ENCODE data around the gene SH3RF3.

Gene SH3RF3

DNA sequence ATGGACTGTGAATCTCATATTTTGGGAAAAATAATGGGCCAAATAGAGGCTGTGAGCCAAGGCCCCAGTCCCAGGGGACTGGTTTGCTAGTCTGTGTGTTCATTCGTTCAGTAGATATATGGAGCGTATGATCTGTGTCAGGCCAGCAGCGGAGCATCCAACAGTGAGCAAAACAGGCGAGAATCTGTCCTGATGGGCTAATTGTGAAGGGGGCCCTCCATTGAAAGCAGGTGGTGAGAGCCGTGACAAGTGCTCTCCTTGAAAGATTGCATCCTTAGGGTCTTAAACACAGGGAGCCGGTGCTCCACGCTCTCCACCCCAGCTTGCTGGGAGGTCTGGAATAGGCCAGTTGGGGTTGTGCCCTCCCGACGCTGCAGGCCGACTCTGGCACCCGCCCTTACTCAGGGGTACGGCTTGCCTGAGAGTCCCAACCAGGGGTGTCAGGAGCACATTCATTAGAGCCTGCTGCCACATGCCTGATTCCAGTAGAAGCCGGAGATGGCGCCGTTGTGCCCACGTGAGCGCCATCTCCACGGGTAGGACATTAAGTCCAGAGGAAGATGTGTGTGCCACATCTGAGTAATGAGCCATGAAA lies 213.3 kb downstream of the SH3RF3 start:
- Mint-ChIP-seq H3K4me1 (no peaks in the 10 kb centered on the region), H3K4me3 (no peak overlapping the region), H3K36me3 (ENCODE audit: insufficient read depth) (no peaks in the 10 kb centered on the region), H3K9me3 (no peaks in the 10 kb centered on the region), H3K27me3 (peaks cover 17% of the 10 kb centered on the region), H3K27ac (ENCODE audit: low read depth) (no peak overlapping the region)
- DNase-seq (ENCODE audit: low spot score in 2 of 2), result no peak
- no peak for ATAC-seq (replicated peaks; ENCODE audit: extremely low read depth, poor library complexity, severe bottlenecking)

DNA sequence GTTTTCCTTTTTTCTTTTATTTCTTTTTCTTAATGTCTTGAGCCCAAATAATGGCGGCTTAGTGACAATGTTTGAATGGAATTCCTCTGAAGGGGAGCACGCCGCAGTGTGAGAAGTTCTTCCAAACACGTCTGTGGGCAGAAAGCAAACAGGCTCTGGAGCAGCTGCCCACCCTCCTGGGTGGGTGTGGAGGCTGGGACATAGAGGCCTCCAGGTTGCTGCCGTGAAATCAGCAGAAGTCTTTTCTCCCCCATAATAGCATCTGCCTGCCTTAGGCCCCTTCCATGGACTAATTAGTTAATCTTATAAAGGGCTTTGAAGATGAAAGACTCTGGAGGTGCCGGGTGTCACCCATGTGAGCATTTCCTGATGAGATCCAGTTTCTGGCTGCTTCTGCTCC lies 213.9 kb downstream of the SH3RF3 start:
- Mint-ChIP-seq H3K4me1 (no peaks in the 10 kb centered on the region), H3K27ac (ENCODE audit: low read depth) (peak overlapping the region; percentile 44), H3K9me3 (no peaks in the 10 kb centered on the region), H3K27me3 (peaks cover 14% of the 10 kb centered on the region), H3K4me3 (no peak overlapping the region), H3K36me3 (ENCODE audit: insufficient read depth) (no peaks in the 10 kb centered on the region)
- DNase-seq (ENCODE audit: low spot score in 2 of 2) (no peak), ATAC-seq (replicated peaks; ENCODE audit: extremely low read depth, poor library complexity, severe bottlenecking) (no peak)

DNA sequence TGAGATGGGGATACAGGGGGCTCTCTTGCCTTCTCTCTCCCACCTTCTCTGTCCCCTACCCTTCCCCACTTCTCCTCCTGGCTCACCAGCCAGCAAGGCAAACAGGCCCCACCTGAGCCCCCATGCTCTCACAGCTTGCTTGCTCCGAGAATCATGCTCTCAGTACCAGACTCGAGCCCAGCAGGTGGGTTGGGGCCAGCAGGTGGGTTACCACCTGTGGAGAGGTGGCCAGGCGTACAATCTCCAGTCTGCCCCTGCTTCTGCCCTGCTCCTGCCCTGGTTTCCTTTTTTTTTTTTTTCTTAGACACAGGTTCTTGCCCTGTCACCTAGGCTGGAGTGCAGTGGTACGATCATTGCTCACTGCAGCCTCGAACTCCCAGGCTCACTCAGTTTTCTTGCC lies 214.5 kb downstream of the SH3RF3 start:
- ATAC-seq (replicated peaks; ENCODE audit: extremely low read depth, poor library complexity, severe bottlenecking), result no peak
- H3K27ac Mint-ChIP-seq (ENCODE audit: low read depth), result peak overlapping the region; percentile 44
- no peaks in the 10 kb centered on the region for H3K36me3 Mint-ChIP-seq (ENCODE audit: insufficient read depth)
- no peaks in the 10 kb centered on the region for H3K9me3 Mint-ChIP-seq
- H3K4me3 Mint-ChIP-seq, result no peak overlapping the region
- peaks cover under 1% of the 10 kb centered on the region for H3K4me1 Mint-ChIP-seq
- DNase-seq (ENCODE audit: low spot score in 2 of 2), result no peak
- peaks cover 9% of the 10 kb centered on the region for H3K27me3 Mint-ChIP-seq

DNA sequence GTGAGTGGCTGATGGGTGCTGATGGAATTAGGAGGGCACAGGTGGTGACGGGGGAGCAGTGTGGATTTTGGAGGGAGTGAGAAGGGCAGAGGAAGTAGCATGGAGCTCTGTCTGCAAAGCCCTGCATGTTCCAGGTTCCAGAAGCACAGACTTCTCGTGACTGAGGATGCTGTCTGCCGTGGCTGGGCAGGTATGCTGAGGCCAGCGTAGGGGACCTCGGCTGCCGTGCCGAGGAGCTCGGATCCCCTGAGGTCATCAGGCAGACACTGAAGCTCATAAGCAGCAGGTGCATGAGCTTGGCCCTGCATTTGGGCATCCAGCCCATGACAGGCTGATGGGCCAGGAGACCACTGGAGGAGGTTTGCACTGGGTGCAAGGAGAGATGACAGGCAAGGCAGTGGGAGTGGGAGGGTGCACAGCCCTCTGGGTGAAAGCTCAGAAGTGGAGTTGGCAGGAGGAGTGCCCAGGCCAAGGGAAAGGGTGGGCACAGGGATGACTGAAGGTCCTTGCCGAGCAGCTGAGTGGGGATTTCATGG lies 215.3 kb downstream of the SH3RF3 start:
- Mint-ChIP-seq H3K9me3 (no peaks in the 10 kb centered on the region), H3K27me3 (peaks cover under 1% of the 10 kb centered on the region), H3K4me1 (peaks cover 7% of the 10 kb centered on the region), H3K36me3 (ENCODE audit: insufficient read depth) (no peaks in the 10 kb centered on the region), H3K27ac (ENCODE audit: low read depth) (no peak overlapping the region), H3K4me3 (no peak overlapping the region)
- DNase-seq (ENCODE audit: low spot score in 2 of 2) (no peak), ATAC-seq (replicated peaks; ENCODE audit: extremely low read depth, poor library complexity, severe bottlenecking) (no peak)

DNA sequence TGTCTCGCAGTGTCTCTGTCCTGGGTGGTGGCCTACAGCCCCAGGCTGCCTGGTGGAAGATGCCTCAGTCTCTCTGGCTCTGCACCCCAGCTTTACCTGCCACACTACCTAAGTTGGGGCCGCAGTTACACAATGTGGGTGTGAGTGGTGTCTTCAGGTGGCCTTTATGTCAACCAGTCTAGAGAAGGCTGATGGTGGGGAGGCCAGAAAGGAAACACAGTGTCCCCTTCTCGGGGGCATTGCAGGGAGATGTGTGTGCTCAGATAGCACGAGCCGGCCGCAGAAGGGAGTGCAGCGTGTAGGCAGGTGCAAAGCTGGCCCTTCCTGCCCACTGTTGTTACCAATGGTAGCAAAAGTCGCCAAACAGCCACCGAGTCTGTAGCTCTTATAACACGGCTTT lies 216.1 kb downstream of the SH3RF3 start:
- H3K36me3 Mint-ChIP-seq (ENCODE audit: insufficient read depth), result no peaks in the 10 kb centered on the region
- H3K27ac Mint-ChIP-seq (ENCODE audit: low read depth), result no peak overlapping the region
- peaks cover 7% of the 10 kb centered on the region for H3K4me1 Mint-ChIP-seq

DNA sequence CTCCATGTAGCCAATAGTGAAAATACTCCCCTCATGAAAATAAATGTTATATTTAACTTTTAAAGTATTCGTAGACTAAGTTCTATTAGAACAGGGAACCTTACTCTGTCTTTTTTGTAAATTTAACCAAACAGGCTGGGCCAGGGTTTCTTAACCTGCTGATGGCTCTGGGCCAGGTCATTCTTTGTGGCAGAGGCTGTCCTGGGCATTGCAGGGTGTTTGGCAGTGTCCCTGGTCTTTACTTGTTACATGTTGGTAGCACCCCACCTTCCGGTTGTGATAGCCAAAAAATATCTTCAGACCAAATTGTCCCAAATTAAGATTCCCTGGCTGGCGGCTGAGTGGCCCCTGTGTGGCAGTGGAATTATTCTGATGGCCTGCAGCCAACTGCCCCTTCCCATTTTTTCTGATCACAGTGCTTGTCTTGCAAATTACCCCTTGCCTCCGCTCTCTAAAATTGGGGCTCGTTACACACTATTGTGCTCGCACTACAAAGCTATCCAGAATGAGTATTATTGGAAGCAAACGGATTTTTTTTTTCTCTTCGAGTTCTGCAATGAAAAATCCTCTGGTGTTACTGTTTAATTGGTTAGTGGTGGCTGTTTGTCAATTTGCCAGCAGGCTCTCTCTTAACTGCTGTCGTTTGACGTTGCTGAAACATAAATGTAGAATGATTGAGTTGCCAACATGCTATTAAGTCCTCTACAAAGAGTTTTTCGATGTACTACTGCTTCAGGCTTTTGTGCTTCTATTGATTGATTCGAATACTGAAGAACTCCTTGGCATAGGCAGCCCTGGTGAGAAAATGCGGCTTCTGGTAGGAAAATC lies 216.9 kb downstream of the SH3RF3 start:
- Mint-ChIP-seq H3K27ac (ENCODE audit: low read depth) (no peak overlapping the region), H3K27me3 (no peaks in the 10 kb centered on the region), H3K4me1 (peaks cover 7% of the 10 kb centered on the region), H3K4me3 (no peak overlapping the region), H3K36me3 (ENCODE audit: insufficient read depth) (no peaks in the 10 kb centered on the region), H3K9me3 (no peaks in the 10 kb centered on the region)
- no peak for DNase-seq (ENCODE audit: low spot score in 2 of 2)
- no peak for ATAC-seq (replicated peaks; ENCODE audit: extremely low read depth, poor library complexity, severe bottlenecking)

More for the DNA sequence above, 216.1 kb downstream of the SH3RF3 start:
- Mint-ChIP-seq H3K27me3 (no peaks in the 10 kb centered on the region), H3K9me3 (no peaks in the 10 kb centered on the region), H3K4me3 (no peak overlapping the region)
- ATAC-seq (replicated peaks; ENCODE audit: extremely low read depth, poor library complexity, severe bottlenecking) (no peak), DNase-seq (ENCODE audit: low spot score in 2 of 2) (no peak)

DNA sequence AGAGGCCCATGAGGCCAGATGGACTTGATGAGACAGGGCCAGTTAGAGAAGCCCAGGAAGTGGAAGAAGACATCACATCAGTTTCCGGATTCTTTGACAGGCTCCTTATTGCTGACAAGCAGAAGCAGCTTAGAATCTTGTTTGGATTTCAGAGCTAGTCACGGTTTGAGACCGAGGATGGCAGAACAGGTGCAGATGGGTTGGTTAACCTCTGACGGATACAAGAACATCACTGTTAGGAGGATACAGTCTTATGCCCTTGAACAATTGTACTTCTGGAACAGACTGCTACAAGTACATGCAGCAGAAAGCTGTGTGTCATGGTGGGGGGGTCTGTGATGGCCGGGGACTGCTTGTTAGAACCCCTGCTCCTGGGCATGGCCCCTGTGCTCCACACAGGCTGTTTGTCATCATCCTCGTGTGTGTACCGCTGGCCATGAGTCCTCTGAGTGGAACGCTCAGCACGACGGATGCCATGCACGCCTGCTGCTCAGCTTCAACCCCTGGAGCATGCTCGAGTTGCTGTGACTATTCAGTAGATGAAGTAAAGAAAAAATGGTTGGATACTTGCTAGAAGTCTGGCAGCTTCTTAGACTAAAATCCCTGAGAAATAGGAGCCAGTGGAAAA lies 217.7 kb downstream of the SH3RF3 start:
- H3K36me3 Mint-ChIP-seq (ENCODE audit: insufficient read depth), result no peaks in the 10 kb centered on the region
- no peaks in the 10 kb centered on the region for H3K9me3 Mint-ChIP-seq

DNA sequence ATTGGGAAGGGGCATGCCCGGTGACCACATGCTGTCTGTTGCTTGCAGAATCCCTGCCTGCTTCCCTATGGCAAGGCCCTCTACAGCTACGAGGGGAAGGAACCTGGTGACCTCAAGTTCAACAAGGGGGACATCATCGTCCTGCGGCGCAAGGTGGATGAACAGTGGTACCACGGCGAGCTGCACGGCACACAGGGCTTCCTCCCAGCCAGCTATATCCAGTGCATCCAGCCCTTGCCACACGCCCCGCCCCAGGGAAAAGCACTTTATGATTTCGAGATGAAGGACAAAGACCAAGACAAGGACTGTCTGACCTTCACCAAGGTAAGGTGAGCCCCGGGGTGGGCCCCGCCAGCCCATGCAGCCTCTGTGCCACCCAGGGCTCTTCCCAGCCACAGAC lies 218.6 kb downstream of the SH3RF3 start:
- H3K27ac Mint-ChIP-seq (ENCODE audit: low read depth), result no peak overlapping the region
- ATAC-seq (replicated peaks; ENCODE audit: extremely low read depth, poor library complexity, severe bottlenecking), result no peak
- no peak overlapping the region for H3K4me3 Mint-ChIP-seq
- no peaks in the 10 kb centered on the region for H3K9me3 Mint-ChIP-seq
- no peaks in the 10 kb centered on the region for H3K27me3 Mint-ChIP-seq
- H3K4me1 Mint-ChIP-seq, result peaks cover 7% of the 10 kb centered on the region
- H3K36me3 Mint-ChIP-seq (ENCODE audit: insufficient read depth), result no peaks in the 10 kb centered on the region
- DNase-seq (ENCODE audit: low spot score in 2 of 2), result no peak

More for the DNA sequence above, 217.7 kb downstream of the SH3RF3 start:
- no peak for DNase-seq (ENCODE audit: low spot score in 2 of 2)
- Mint-ChIP-seq H3K4me3 (no peak overlapping the region), H3K4me1 (peaks cover 7% of the 10 kb centered on the region), H3K27ac (ENCODE audit: low read depth) (no peak overlapping the region), H3K27me3 (no peaks in the 10 kb centered on the region)
- no peak for ATAC-seq (replicated peaks; ENCODE audit: extremely low read depth, poor library complexity, severe bottlenecking)

- no peak for DNase-seq (ENCODE audit: low spot score in 2 of 2)
- peaks cover 7% of the 10 kb centered on the region for H3K4me1 Mint-ChIP-seq
- H3K27ac Mint-ChIP-seq (ENCODE audit: low read depth), result no peak overlapping the region
- H3K9me3 Mint-ChIP-seq, result no peaks in the 10 kb centered on the region
- H3K36me3 Mint-ChIP-seq (ENCODE audit: insufficient read depth), result no peaks in the 10 kb centered on the region
- H3K27me3 Mint-ChIP-seq, result no peaks in the 10 kb centered on the region
- H3K4me3 Mint-ChIP-seq, result no peak overlapping the region
- no peak for ATAC-seq (replicated peaks; ENCODE audit: extremely low read depth, poor library complexity, severe bottlenecking)
Observed at GRCh38 chr2:109348190-109348589, 219.2 kb downstream of the SH3RF3 start.

DNA sequence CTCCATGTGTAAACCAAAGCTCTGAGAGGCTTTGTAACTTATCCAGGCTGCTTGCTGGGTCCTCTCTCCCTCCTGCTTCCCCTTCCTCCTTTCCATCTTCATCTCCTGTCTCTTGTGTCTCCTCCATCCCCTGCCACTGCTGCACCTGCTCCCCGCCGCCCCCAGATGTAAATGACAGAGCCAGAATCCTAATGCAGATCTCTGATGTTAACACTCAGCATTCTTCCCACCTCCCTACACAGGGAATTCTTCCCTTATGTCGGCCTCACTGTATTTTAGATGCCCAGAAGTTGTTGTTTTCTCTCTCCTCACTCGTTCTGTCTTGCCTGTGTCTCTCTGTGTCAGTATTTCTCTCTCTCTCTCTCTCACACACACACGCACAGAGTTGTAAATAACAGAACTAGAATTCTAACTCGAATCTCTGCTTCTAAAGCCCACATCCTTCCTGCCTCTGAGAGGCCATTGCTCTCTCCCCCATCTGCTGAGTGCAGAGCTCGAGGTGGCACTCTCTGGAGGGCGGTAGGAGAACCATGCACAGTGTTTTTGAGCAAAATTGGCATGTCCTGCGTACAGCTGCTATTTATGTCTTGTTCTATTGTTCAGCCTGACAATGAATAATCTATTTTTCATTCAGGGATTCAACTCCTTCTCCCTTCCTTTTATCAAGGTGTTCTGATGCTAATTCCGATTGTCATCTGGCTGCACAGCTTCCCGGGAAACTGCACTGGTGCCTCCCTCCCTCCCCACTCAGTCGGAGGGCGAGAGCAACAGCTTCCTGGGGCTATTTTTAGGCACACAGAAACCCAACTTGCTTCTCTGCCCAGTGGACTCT lies 219.9 kb downstream of the SH3RF3 start:
- no peak for DNase-seq (ENCODE audit: low spot score in 2 of 2)
- Mint-ChIP-seq H3K36me3 (ENCODE audit: insufficient read depth) (no peaks in the 10 kb centered on the region), H3K4me1 (peaks cover 7% of the 10 kb centered on the region), H3K9me3 (no peaks in the 10 kb centered on the region), H3K4me3 (peak overlapping the region; percentile 45), H3K27me3 (no peaks in the 10 kb centered on the region), H3K27ac (ENCODE audit: low read depth) (peak overlapping the region; percentile 47)
- peak; percentile 92 for ATAC-seq (replicated peaks; ENCODE audit: extremely low read depth, poor library complexity, severe bottlenecking)

- DNase-seq (ENCODE audit: low spot score in 2 of 2) (no peak), ATAC-seq (replicated peaks; ENCODE audit: extremely low read depth, poor library complexity, severe bottlenecking) (no peak)
- Mint-ChIP-seq H3K36me3 (ENCODE audit: insufficient read depth) (no peaks in the 10 kb centered on the region), H3K27me3 (no peaks in the 10 kb centered on the region), H3K4me3 (no peak overlapping the region), H3K4me1 (peaks cover 7% of the 10 kb centered on the region), H3K27ac (ENCODE audit: low read depth) (no peak overlapping the region), H3K9me3 (no peaks in the 10 kb centered on the region)
Observed at GRCh38 chr2:109349503-109350465, 220.8 kb downstream of the SH3RF3 start.
